Ramos (cell line): ENCODE data around the gene EYA2.
"Not testable (repeated sequence)": the region's sequence is repeated elsewhere in the genome, so short reads cannot be mapped to it uniquely, and the experiment has no call there.

Experiments
- in situ Hi-C: fragments of 300-500 bp; cut with MboI; formaldehyde crosslinking; loops from one replicate; pipeline ENCODE4 v1.14.3; 2022; ENCODE audit warnings: low sequenced_read_pairs; ENCODE audit not compliant: unreplicated experiment

Gene EYA2

GRCh38 chr20:46951405-46951804 is 56.8 kb downstream of the EYA2 start:
- in situ Hi-C loops: no loop called here

- in situ Hi-C loops: no loop called here
Observed at GRCh38 chr20:46951840-46952497, 57.3 kb downstream of the EYA2 start.

GRCh38 chr20:46953596-46953995 is 59.0 kb downstream of the EYA2 start:
- in situ Hi-C loops: no loop called here

GRCh38 chr20:46954490-46955038 is 59.9 kb downstream of the EYA2 start:
- in situ Hi-C loops: no loop called here

GRCh38 chr20:46955601-46956556 is 61.2 kb downstream of the EYA2 start:
- in situ Hi-C loops: no loop called here

GRCh38 chr20:46959081-46959692 is 64.5 kb downstream of the EYA2 start:
- in situ Hi-C loops: no loop called here

GRCh38 chr20:46959821-46960220 is 65.2 kb downstream of the EYA2 start:
- in situ Hi-C loops: no loop called here

- in situ Hi-C loops: no loop called here
Observed at GRCh38 chr20:46960536-46960935, 65.9 kb downstream of the EYA2 start.

- in situ Hi-C loops: not testable (repeated sequence)
Observed at GRCh38 chr20:46961968-46962367, 67.3 kb downstream of the EYA2 start.

- in situ Hi-C loops: no loop called here
Observed at GRCh38 chr20:46962452-46963195, 68.0 kb downstream of the EYA2 start.

- in situ Hi-C loops: no loop called here
Observed at GRCh38 chr20:46963196-46963529, 68.5 kb downstream of the EYA2 start.

- in situ Hi-C loops: no loop called here
Observed at GRCh38 chr20:46963758-46964617, 69.3 kb downstream of the EYA2 start.

- in situ Hi-C loops: no loop called here
Observed at GRCh38 chr20:46964618-46965455, 70.2 kb downstream of the EYA2 start.

GRCh38 chr20:46965477-46965876 is 70.8 kb downstream of the EYA2 start:
- in situ Hi-C loops: no loop called here

- in situ Hi-C loops: no loop called here
Observed at GRCh38 chr20:46967646-46968045, 73.0 kb downstream of the EYA2 start.

GRCh38 chr20:46970937-46971630 is 76.4 kb downstream of the EYA2 start:
- in situ Hi-C loops: no loop called here

- in situ Hi-C loops: no loop called here
Observed at GRCh38 chr20:46973766-46974165, 79.1 kb downstream of the EYA2 start.
